ENCODE results near the gene SUFU. TPM values are rescaled to one million over a fixed set of nuclear protein-coding genes. Genes with fewer than 3 reads are reported as not detected.
A peak's percentile ranks its signal among the peaks of the same experiment; 100 is the strongest.

SUFU gene
- total RNA-seq, 1 donor from 2014 or later, result 8.9 TPM

- Histone ChIP-seq H3K27me3 (ENCODE audit: control insufficient read depth, insufficient read depth, low read length) (no peaks in the 10 kb centered on the region), H3K36me3 (ENCODE audit: control insufficient read depth, insufficient read depth, low read length) (no peaks in the 10 kb centered on the region), H3K4me3 (ENCODE audit: low read depth, low read length) (peak overlapping the region; percentile 35)
- no peak for DNase-seq (ENCODE audit: low read depth)
- TF ChIP-seq, protein P1, sequence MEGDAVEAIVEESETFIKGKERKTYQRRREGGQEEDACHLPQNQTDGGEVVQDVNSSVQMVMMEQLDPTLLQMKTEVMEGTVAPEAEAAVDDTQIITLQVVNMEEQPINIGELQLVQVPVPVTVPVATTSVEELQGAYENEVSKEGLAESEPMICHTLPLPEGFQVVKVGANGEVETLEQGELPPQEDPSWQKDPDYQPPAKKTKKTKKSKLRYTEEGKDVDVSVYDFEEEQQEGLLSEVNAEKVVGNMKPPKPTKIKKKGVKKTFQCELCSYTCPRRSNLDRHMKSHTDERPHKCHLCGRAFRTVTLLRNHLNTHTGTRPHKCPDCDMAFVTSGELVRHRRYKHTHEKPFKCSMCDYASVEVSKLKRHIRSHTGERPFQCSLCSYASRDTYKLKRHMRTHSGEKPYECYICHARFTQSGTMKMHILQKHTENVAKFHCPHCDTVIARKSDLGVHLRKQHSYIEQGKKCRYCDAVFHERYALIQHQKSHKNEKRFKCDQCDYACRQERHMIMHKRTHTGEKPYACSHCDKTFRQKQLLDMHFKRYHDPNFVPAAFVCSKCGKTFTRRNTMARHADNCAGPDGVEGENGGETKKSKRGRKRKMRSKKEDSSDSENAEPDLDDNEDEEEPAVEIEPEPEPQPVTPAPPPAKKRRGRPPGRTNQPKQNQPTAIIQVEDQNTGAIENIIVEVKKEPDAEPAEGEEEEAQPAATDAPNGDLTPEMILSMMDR (IDR thresholded peaks at IDR 0.05; ENCODE audit: insufficient read depth, low read length, poor library complexity, severe bottlenecking), result no peak
Measured at GRCh38 chr10:102461187-102462054, 42.4 kb upstream of the SUFU start.

- H3K36me3 ChIP-seq (ENCODE audit: control insufficient read depth, insufficient read depth, low read length), result no peaks in the 10 kb centered on the region
- H3K27me3 ChIP-seq (ENCODE audit: control insufficient read depth, insufficient read depth, low read length), result no peaks in the 10 kb centered on the region
- H3K4me3 ChIP-seq (ENCODE audit: low read depth, low read length), result no peak overlapping the region
- TF ChIP-seq, protein P1 (IDR thresholded peaks at IDR 0.05; ENCODE audit: insufficient read depth, low read length, poor library complexity, severe bottlenecking), result no peak
- no peak for DNase-seq (ENCODE audit: low read depth)
Measured at GRCh38 chr10:102462512-102463054, 41.2 kb upstream of the SUFU start.

DNA sequence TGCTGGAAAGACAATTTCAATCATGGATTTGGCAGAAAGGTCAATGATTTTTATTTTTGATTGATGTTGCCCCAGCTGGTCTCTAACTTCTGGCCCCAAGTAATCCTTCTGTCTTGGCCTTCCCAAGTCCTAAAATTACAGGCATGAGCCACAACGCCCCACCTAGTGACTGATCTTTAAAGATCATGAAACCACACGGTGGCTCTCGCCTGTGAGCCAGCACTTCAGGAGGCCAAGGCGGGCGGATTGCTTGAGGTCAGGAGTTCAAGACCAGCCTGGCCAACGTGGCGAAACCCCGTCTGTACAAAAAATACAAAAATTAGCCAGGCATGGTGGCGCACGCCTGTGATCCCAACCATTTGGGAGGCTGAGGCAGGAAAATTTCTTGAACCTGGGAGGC lies 39.8 kb upstream of the SUFU start:
- DNase-seq (ENCODE audit: low read depth), result no peak
- no peak overlapping the region for H3K4me3 ChIP-seq (ENCODE audit: low read depth, low read length)
- H3K36me3 ChIP-seq (ENCODE audit: control insufficient read depth, insufficient read depth, low read length), result no peaks in the 10 kb centered on the region
- no peaks in the 10 kb centered on the region for H3K27me3 ChIP-seq (ENCODE audit: control insufficient read depth, insufficient read depth, low read length)
- TF ChIP-seq, protein P1 (IDR thresholded peaks at IDR 0.05; ENCODE audit: insufficient read depth, low read length, poor library complexity, severe bottlenecking), result no peak

GRCh38 chr10:102465466-102465865 lies 38.3 kb upstream of the SUFU start:
- Histone ChIP-seq H3K4me3 (ENCODE audit: low read depth, low read length) (no peak overlapping the region), H3K27me3 (ENCODE audit: control insufficient read depth, insufficient read depth, low read length) (no peaks in the 10 kb centered on the region), H3K36me3 (ENCODE audit: control insufficient read depth, insufficient read depth, low read length) (no peaks in the 10 kb centered on the region)
- TF ChIP-seq, protein P1 (IDR thresholded peaks at IDR 0.05; ENCODE audit: insufficient read depth, low read length, poor library complexity, severe bottlenecking), result no peak
- no peak for DNase-seq (ENCODE audit: low read depth)

DNA sequence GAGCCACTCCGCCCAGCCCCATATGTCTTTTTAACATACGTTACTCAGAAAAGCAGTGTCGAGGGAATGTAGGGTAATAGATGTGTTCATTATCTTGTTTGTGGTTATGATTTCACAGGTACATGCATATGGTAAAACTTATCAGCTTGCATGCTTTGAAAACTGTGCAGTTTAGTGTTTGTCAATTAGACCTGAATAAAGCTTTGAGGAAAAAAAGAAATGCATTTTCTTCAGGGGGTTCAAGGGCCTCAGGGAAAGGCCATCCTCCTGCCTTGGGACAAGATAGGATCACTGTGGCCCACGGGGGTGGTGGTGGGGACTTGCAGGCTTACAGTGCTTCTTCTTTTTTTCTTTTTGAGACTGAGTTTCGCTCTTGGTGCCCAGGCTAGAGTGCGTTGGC lies 36.5 kb upstream of the SUFU start:
- Histone ChIP-seq H3K4me3 (ENCODE audit: low read depth, low read length) (no peak overlapping the region), H3K27me3 (ENCODE audit: control insufficient read depth, insufficient read depth, low read length) (no peaks in the 10 kb centered on the region), H3K36me3 (ENCODE audit: control insufficient read depth, insufficient read depth, low read length) (no peaks in the 10 kb centered on the region)
- DNase-seq (ENCODE audit: low read depth), result no peak
- TF ChIP-seq, protein P1 (IDR thresholded peaks at IDR 0.05; ENCODE audit: insufficient read depth, low read length, poor library complexity, severe bottlenecking), result no peak

Measured in kidney epithelial cell (primary cell).